Measurements from ENCODE around the gene TREML2. TPM values are rescaled to one million over a fixed set of nuclear protein-coding genes. Genes with fewer than 3 reads are reported as not detected.

Gene TREML2
- total RNA-seq, 1 experiment from 2014 or later = not detected

DNA sequence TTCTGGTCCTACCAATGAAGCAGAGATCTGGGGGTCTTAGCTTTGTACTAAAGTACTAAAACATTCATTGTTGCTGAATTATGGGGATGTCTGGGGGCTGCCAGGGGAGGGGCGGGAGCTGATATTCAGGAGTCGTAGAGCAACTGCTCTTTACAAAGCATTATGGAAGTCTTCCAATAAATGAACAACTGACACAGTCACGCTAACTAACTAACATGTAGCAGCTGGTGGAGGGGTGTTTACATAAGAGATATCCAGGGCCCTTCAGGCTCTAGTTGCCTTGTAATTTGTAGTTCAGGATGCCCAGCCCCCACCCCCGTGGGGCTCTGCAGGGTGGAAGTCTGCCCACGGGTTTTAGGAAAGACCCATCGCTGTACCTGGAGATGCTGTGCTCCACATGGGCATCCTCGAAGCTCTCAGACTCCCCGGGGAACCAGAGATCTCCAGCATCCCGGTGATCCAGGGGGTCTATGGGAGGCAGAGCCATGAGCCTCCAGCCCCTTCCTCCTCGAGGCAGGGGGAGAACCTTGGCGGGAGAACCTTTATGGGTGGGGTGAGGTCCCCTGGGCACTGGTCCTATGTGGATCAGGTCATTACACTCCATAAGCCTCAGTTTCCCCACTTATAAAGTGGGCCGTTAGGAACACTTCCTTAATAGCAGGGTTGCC, 41.4 kb downstream of the TREML2 start:
- TF ChIP-seq, protein P1, sequence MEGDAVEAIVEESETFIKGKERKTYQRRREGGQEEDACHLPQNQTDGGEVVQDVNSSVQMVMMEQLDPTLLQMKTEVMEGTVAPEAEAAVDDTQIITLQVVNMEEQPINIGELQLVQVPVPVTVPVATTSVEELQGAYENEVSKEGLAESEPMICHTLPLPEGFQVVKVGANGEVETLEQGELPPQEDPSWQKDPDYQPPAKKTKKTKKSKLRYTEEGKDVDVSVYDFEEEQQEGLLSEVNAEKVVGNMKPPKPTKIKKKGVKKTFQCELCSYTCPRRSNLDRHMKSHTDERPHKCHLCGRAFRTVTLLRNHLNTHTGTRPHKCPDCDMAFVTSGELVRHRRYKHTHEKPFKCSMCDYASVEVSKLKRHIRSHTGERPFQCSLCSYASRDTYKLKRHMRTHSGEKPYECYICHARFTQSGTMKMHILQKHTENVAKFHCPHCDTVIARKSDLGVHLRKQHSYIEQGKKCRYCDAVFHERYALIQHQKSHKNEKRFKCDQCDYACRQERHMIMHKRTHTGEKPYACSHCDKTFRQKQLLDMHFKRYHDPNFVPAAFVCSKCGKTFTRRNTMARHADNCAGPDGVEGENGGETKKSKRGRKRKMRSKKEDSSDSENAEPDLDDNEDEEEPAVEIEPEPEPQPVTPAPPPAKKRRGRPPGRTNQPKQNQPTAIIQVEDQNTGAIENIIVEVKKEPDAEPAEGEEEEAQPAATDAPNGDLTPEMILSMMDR (conservative IDR thresholded peaks at IDR 0.05; ENCODE audit: low read depth, low read length) = no peak
- no peak for TF ChIP-seq EZH2 (IDR thresholded peaks at IDR 0.05; ENCODE audit: low read length, unreplicated experiment)
- TF ChIP-seq EZH2phosphoT487 (IDR thresholded peaks at IDR 0.05; ENCODE audit: borderline replicate concordance, low read length) = no peak
- no peaks in the 10 kb centered on the region for H3K9me3 ChIP-seq (ENCODE audit: low read length)
- H3K4me2 ChIP-seq (ENCODE audit: low read length) = no peak overlapping the region
- no peaks in the 10 kb centered on the region for H3K36me3 ChIP-seq (ENCODE audit: low read depth, low read length)
- no peaks in the 10 kb centered on the region for H3K4me1 ChIP-seq (ENCODE audit: insufficient read depth, low read length)
- no peaks in the 10 kb centered on the region for H3F3A ChIP-seq (ENCODE audit: low read length, unreplicated experiment)
- H3K27ac ChIP-seq (ENCODE audit: low read length) = no peak overlapping the region
- H3K9ac ChIP-seq (ENCODE audit: low read length) = no peak overlapping the region
- H3K79me2 ChIP-seq (ENCODE audit: low read length) = no peaks in the 10 kb centered on the region
- H3K27me3 ChIP-seq (ENCODE audit: low read length) = peaks cover 11% of the 10 kb centered on the region; the same call in 1 of the 2 replicates
- H3K9me2 ChIP-seq (replicated peaks; ENCODE audit: low read length) = no peaks in the 10 kb centered on the region
- intact Hi-C loops (cut with micrococcal nuclease) = no loop called here
- ATAC-seq = no peak
- no TSS peak for BruUV-seq (replicated peaks)
- H3K4me3 ChIP-seq (ENCODE audit: low read length) = no peak overlapping the region
- CTCF ChIA-PET = no interaction called here
- DNase-seq = no peak
- H4K20me1 ChIP-seq (ENCODE audit: low read length) = no peaks in the 10 kb centered on the region
- no peak overlapping the region for H2AFZ ChIP-seq (ENCODE audit: low read length)
- POLR2A ChIA-PET (ENCODE audit: unreplicated experiment) = interaction anchor here (0.6 kb wide), 1 partner anchor 8 kb away, joined by 4 read pairs; no protein-coding TSS in a partner anchor

GRCh38 chr6:41157323-41157722, 43.6 kb downstream of the TREML2 start:
- Histone ChIP-seq H3K27ac (ENCODE audit: low read length) (no peak overlapping the region), H3K4me1 (ENCODE audit: insufficient read depth, low read length) (no peaks in the 10 kb centered on the region), H3K4me2 (ENCODE audit: low read length) (no peak overlapping the region), H3K27me3 (ENCODE audit: low read length) (peaks cover 7% of the 10 kb centered on the region; the same call in 1 of the 2 replicates), H3K79me2 (ENCODE audit: low read length) (no peaks in the 10 kb centered on the region), H3F3A (ENCODE audit: low read length, unreplicated experiment) (no peaks in the 10 kb centered on the region), H3K9ac (ENCODE audit: low read length) (no peak overlapping the region), H3K4me3 (ENCODE audit: low read length) (no peak overlapping the region), H3K36me3 (ENCODE audit: low read depth, low read length) (no peaks in the 10 kb centered on the region), H3K9me2 (replicated peaks; ENCODE audit: low read length) (no peaks in the 10 kb centered on the region), H4K20me1 (ENCODE audit: low read length) (no peaks in the 10 kb centered on the region), H2AFZ (ENCODE audit: low read length) (no peak overlapping the region), H3K9me3 (ENCODE audit: low read length) (no peaks in the 10 kb centered on the region)
- DNase-seq (no peak), ATAC-seq (no peak)
- intact Hi-C loops (cut with micrococcal nuclease) = no loop called here
- POLR2A ChIA-PET (ENCODE audit: unreplicated experiment) = no interaction called here
- CTCF ChIA-PET = interaction anchor here (0.6 kb wide), 1 partner anchor 550 kb away, joined by 3 read pairs; no protein-coding TSS in a partner anchor
- BruUV-seq (replicated peaks) = no TSS peak
- TF ChIP-seq EZH2 (IDR thresholded peaks at IDR 0.05; ENCODE audit: low read length, unreplicated experiment) (no peak), EZH2phosphoT487 (IDR thresholded peaks at IDR 0.05; ENCODE audit: borderline replicate concordance, low read length) (no peak)
- TF ChIP-seq, protein P1 (conservative IDR thresholded peaks at IDR 0.05; ENCODE audit: low read depth, low read length) = no peak

- Histone ChIP-seq H3K9me3 (ENCODE audit: low read length) (no peaks in the 10 kb centered on the region), H3K4me2 (ENCODE audit: low read length) (no peak overlapping the region), H2AFZ (ENCODE audit: low read length) (no peak overlapping the region), H3K27ac (ENCODE audit: low read length) (no peak overlapping the region), H3K4me3 (ENCODE audit: low read length) (no peak overlapping the region), H3K27me3 (ENCODE audit: low read length) (peaks cover 5% of the 10 kb centered on the region; the same call in 1 of the 2 replicates), H3K79me2 (ENCODE audit: low read length) (no peaks in the 10 kb centered on the region), H3K36me3 (ENCODE audit: low read depth, low read length) (no peaks in the 10 kb centered on the region), H3K9me2 (replicated peaks; ENCODE audit: low read length) (no peaks in the 10 kb centered on the region), H4K20me1 (ENCODE audit: low read length) (no peaks in the 10 kb centered on the region), H3F3A (ENCODE audit: low read length, unreplicated experiment) (no peaks in the 10 kb centered on the region), H3K4me1 (ENCODE audit: insufficient read depth, low read length) (no peaks in the 10 kb centered on the region), H3K9ac (ENCODE audit: low read length) (no peak overlapping the region)
- DNase-seq (no peak), ATAC-seq (no peak)
- ChIA-PET CTCF (interaction anchor here (0.7 kb wide), 1 partner anchor 163 kb away, joined by 7 read pairs; no protein-coding TSS in a partner anchor), POLR2A (ENCODE audit: unreplicated experiment) (no interaction called here)
- intact Hi-C loops (cut with micrococcal nuclease) = no loop called here
- BruUV-seq (replicated peaks) = no TSS peak
- no peak for TF ChIP-seq EZH2 (IDR thresholded peaks at IDR 0.05; ENCODE audit: low read length, unreplicated experiment)
- TF ChIP-seq EZH2phosphoT487 (IDR thresholded peaks at IDR 0.05; ENCODE audit: borderline replicate concordance, low read length) = no peak
- TF ChIP-seq, protein P1 (conservative IDR thresholded peaks at IDR 0.05; ENCODE audit: low read depth, low read length) = no peak
These were observed 44.2 kb downstream of the TREML2 start for GRCh38 chr6:41156771-41157170.

Data from PC-3 (cell line).